Activated T-helper 17 cell treated with anti-CD3 and anti-CD28 coated beads, Interleukin-2, amount 50 U/mL, for 72 hours (primary cell): ENCODE measurements around the gene OR13C4. TPM values are rescaled to one million over a fixed set of nuclear protein-coding genes. Genes with fewer than 3 reads are reported as not detected.
"Not testable (repeated sequence)": the region's sequence is repeated elsewhere in the genome, so short reads cannot be mapped to it uniquely, and the experiment has no call there.

Experiments
- ATAC-seq: fragments of 150-1000 bp; cut with Tn5 transposase; replicated peaks from 2 replicates; pipeline ENCODE4 v1.10.0; 2021; ENCODE audit warnings: mild to moderate bottlenecking, moderate library complexity
- H3K27ac Mint-ChIP-seq: one replicate; pipeline ENCODE4 v1.8.0; 2022; ENCODE audit warnings: mixed read lengths
- H3K27me3 Mint-ChIP-seq: one replicate; pipeline ENCODE4 v1.8.0; 2022; ENCODE audit warnings: mixed read lengths
- H3K36me3 Mint-ChIP-seq: one replicate; pipeline ENCODE4 v1.8.0; 2022; ENCODE audit warnings: low read depth, mild to moderate bottlenecking, mixed read lengths
- H3K4me1 Mint-ChIP-seq: one replicate; pipeline ENCODE4 v1.8.0; 2022; ENCODE audit warnings: mixed read lengths
- H3K4me3 Mint-ChIP-seq: one replicate; pipeline ENCODE4 v1.8.0; 2022; ENCODE audit warnings: mild to moderate bottlenecking, mixed read lengths
- H3K9me3 Mint-ChIP-seq: one replicate; pipeline ENCODE4 v1.8.0; 2022; ENCODE audit warnings: mixed read lengths
- total RNA-seq, 2 donors: library from RNA; stranded (reverse); gene quantifications; one replicate each; pipeline ENCODE4 v1.2.3, GENCODE V29; 2022

The OR13C4 gene
- not detected for total RNA-seq

GRCh38 chr9:104527109-104527508 lies at the start of gene OR13C4:
Gene OR13C4 (minus strand): TSS chr9:104527209. CDS start chr9:104527209, 0 bp downstream.
- Mint-ChIP-seq H3K4me1 (no peaks in the 10 kb centered on the region), H3K9me3 (peaks cover 5% of the 10 kb centered on the region), H3K27me3 (no peaks in the 10 kb centered on the region), H3K36me3 (no peaks in the 10 kb centered on the region), H3K27ac (no peak within 1 kb of the TSS), H3K4me3 (no peak within 1 kb of the TSS)
- no peak for ATAC-seq

GRCh38 chr9:104575456-104575855 lies 48.4 kb upstream of the OR13C4 start:
- Mint-ChIP-seq H3K27me3 (no peaks in the 10 kb centered on the region), H3K4me1 (no peaks in the 10 kb centered on the region), H3K4me3 (no peak overlapping the region), H3K27ac (no peak overlapping the region), H3K9me3 (no peaks in the 10 kb centered on the region), H3K36me3 (no peaks in the 10 kb centered on the region)
- ATAC-seq, result no peak

GRCh38 chr9:104572612-104573011 lies 45.6 kb upstream of the OR13C4 start:
- no peak for ATAC-seq
- no peaks in the 10 kb centered on the region for H3K4me1 Mint-ChIP-seq
- H3K4me3 Mint-ChIP-seq, result no peak overlapping the region
- H3K9me3 Mint-ChIP-seq, result peaks cover 3% of the 10 kb centered on the region
- H3K27ac Mint-ChIP-seq, result no peak overlapping the region
- no peaks in the 10 kb centered on the region for H3K36me3 Mint-ChIP-seq
- no peaks in the 10 kb centered on the region for H3K27me3 Mint-ChIP-seq

- no peaks in the 10 kb centered on the region for H3K36me3 Mint-ChIP-seq
- H3K27me3 Mint-ChIP-seq, result no peaks in the 10 kb centered on the region
- H3K27ac Mint-ChIP-seq, result no peak within 1 kb of the TSS
- peaks cover 3% of the 10 kb centered on the region for H3K9me3 Mint-ChIP-seq
- H3K4me1 Mint-ChIP-seq, result no peaks in the 10 kb centered on the region
- no peak for ATAC-seq
- H3K4me3 Mint-ChIP-seq, result no peak within 1 kb of the TSS
Measured at GRCh38 chr9:104568868-104569267, 41.9 kb upstream of the OR13C4 start, which contains the start of gene OR13C8. Gene OR13C8 (plus strand): TSS chr9:104569168. CDS start chr9:104569168, 0 bp downstream.

- H3K27me3 Mint-ChIP-seq, result no peaks in the 10 kb centered on the region
- no peak overlapping the region for H3K4me3 Mint-ChIP-seq
- H3K9me3 Mint-ChIP-seq, result peaks cover 2% of the 10 kb centered on the region
- H3K36me3 Mint-ChIP-seq, result no peaks in the 10 kb centered on the region
- no peak overlapping the region for H3K27ac Mint-ChIP-seq
- no peaks in the 10 kb centered on the region for H3K4me1 Mint-ChIP-seq
- no peak for ATAC-seq
Measured at GRCh38 chr9:104564358-104564757, 37.3 kb upstream of the OR13C4 start.

- Mint-ChIP-seq H3K4me1 (no peaks in the 10 kb centered on the region), H3K27me3 (peaks cover 3% of the 10 kb centered on the region), H3K9me3 (peaks cover 4% of the 10 kb centered on the region), H3K4me3 (no peak overlapping the region), H3K36me3 (no peaks in the 10 kb centered on the region), H3K27ac (no peak overlapping the region)
- ATAC-seq, result no peak
Measured at GRCh38 chr9:104556830-104557634, 30.0 kb upstream of the OR13C4 start.

GRCh38 chr9:104555521-104555920 lies 28.5 kb upstream of the OR13C4 start:
- no peaks in the 10 kb centered on the region for H3K4me1 Mint-ChIP-seq
- ATAC-seq, result no peak

GRCh38 chr9:104553261-104553660 lies 26.3 kb upstream of the OR13C4 start:
- Mint-ChIP-seq H3K27ac (no peak overlapping the region), H3K27me3 (peaks cover 3% of the 10 kb centered on the region), H3K4me1 (no peaks in the 10 kb centered on the region), H3K4me3 (no peak overlapping the region), H3K9me3 (peaks cover 4% of the 10 kb centered on the region), H3K36me3 (no peaks in the 10 kb centered on the region)
- ATAC-seq, result no peak

More at GRCh38 chr9:104555521-104555920, 28.5 kb upstream of the OR13C4 start:
- Mint-ChIP-seq H3K4me3 (no peak overlapping the region), H3K36me3 (no peaks in the 10 kb centered on the region), H3K27me3 (peaks cover 3% of the 10 kb centered on the region), H3K27ac (no peak overlapping the region), H3K9me3 (peaks cover 4% of the 10 kb centered on the region)

- Mint-ChIP-seq H3K27me3 (no peaks in the 10 kb centered on the region), H3K4me1 (no peaks in the 10 kb centered on the region), H3K9me3 (no peaks in the 10 kb centered on the region), H3K27ac (no peak overlapping the region), H3K36me3 (no peaks in the 10 kb centered on the region), H3K4me3 (no peak overlapping the region)
- ATAC-seq, result no peak
Measured at GRCh38 chr9:104544644-104545043, 17.6 kb upstream of the OR13C4 start.

GRCh38 chr9:104539275-104539674 lies 12.3 kb upstream of the OR13C4 start:
- H3K27ac Mint-ChIP-seq, result no peak overlapping the region
- no peak for ATAC-seq
- no peaks in the 10 kb centered on the region for H3K4me1 Mint-ChIP-seq
- no peaks in the 10 kb centered on the region for H3K27me3 Mint-ChIP-seq
- no peaks in the 10 kb centered on the region for H3K36me3 Mint-ChIP-seq
- no peaks in the 10 kb centered on the region for H3K9me3 Mint-ChIP-seq
- H3K4me3 Mint-ChIP-seq, result no peak overlapping the region

- Mint-ChIP-seq H3K4me3 (no peak within 1 kb of the TSS), H3K4me1 (no peaks in the 10 kb centered on the region), H3K9me3 (no peaks in the 10 kb centered on the region), H3K27me3 (no peaks in the 10 kb centered on the region), H3K27ac (no peak within 1 kb of the TSS), H3K36me3 (no peaks in the 10 kb centered on the region)
- ATAC-seq, result no peak
Measured at GRCh38 chr9:104536756-104537155, 9.7 kb upstream of the OR13C4 start, which contains the start of gene OR13C3. Gene OR13C3 (minus strand): TSS chr9:104536856. CDS start chr9:104536723, 133 bp downstream.

- H3K4me3 Mint-ChIP-seq, result not testable (repeated sequence)
Measured at GRCh38 chr9:104520241-104520640, 6.8 kb downstream of the OR13C4 start.

GRCh38 chr9:104514901-104515300 lies 12.1 kb downstream of the OR13C4 start:
- no peaks in the 10 kb centered on the region for H3K36me3 Mint-ChIP-seq
- no peaks in the 10 kb centered on the region for H3K27me3 Mint-ChIP-seq
- no peak for ATAC-seq
- H3K4me1 Mint-ChIP-seq, result no peaks in the 10 kb centered on the region
- H3K27ac Mint-ChIP-seq, result no peak overlapping the region
- H3K4me3 Mint-ChIP-seq, result no peak overlapping the region
- peaks cover 3% of the 10 kb centered on the region for H3K9me3 Mint-ChIP-seq

More at GRCh38 chr9:104520241-104520640, 6.8 kb downstream of the OR13C4 start:
- H3K36me3 Mint-ChIP-seq, H3K4me1 Mint-ChIP-seq, H3K27ac Mint-ChIP-seq, H3K27me3 Mint-ChIP-seq, ATAC-seq, H3K9me3 Mint-ChIP-seq: not testable (repeated sequence)

GRCh38 chr9:104506565-104506964 lies 20.4 kb downstream of the OR13C4 start:
- Mint-ChIP-seq H3K27ac (no peak overlapping the region), H3K36me3 (no peaks in the 10 kb centered on the region), H3K4me3 (no peak overlapping the region), H3K9me3 (no peaks in the 10 kb centered on the region), H3K27me3 (no peaks in the 10 kb centered on the region), H3K4me1 (no peaks in the 10 kb centered on the region)
- ATAC-seq, result no peak

GRCh38 chr9:104503963-104504362 lies 23.0 kb downstream of the OR13C4 start, which contains the start of gene OR13F1:
Gene OR13F1 (plus strand): TSS chr9:104504263. CDS start chr9:104504263, 0 bp downstream.
- Mint-ChIP-seq H3K36me3 (no peaks in the 10 kb centered on the region), H3K27me3 (no peaks in the 10 kb centered on the region), H3K27ac (no peak within 1 kb of the TSS), H3K9me3 (no peaks in the 10 kb centered on the region), H3K4me3 (no peak within 1 kb of the TSS), H3K4me1 (no peaks in the 10 kb centered on the region)
- no peak for ATAC-seq
